ENCODE results near the gene ZMYND19.

GRCh38 chr9:137615387-137615871, 25.1 kb upstream of the ZMYND19 start:
- TF ChIP-seq CTCF (IDR thresholded peaks at IDR 0.05; ENCODE audit: control extremely low read depth in 1 of 3, insufficient read depth in 1 of 3, low read depth in 1 of 3, low read length in 3 of 3), result no peak
- no peak for TF ChIP-seq SIN3A (conservative IDR thresholded peaks at IDR 0.05 in 1 of 2, IDR thresholded peaks at IDR 0.05 in 1 of 2; ENCODE audit: low read depth in 1 of 2, low read length in 2 of 2)
- no peak for TF ChIP-seq EP300 (IDR thresholded peaks at IDR 0.05; ENCODE audit: borderline replicate concordance in 1 of 2, low read depth in 2 of 2, low read length in 2 of 2)

All from H1 (cell line).